Measurements from ENCODE around the gene FMC1.

Gene FMC1

GRCh38 chr7:139362981-139363380 lies 21.8 kb downstream of the FMC1 start:
- H3K4me3 ChIP-seq (ENCODE audit: low read depth, low read length): no peak overlapping the region; the same call in 1 of the 2 replicates
- no peak for TF ChIP-seq CTCF (IDR thresholded peaks at IDR 0.05; ENCODE audit: low read depth, low read length, missing control alignments)
- DNase-seq (ENCODE audit: low read depth): no peak

DNA sequence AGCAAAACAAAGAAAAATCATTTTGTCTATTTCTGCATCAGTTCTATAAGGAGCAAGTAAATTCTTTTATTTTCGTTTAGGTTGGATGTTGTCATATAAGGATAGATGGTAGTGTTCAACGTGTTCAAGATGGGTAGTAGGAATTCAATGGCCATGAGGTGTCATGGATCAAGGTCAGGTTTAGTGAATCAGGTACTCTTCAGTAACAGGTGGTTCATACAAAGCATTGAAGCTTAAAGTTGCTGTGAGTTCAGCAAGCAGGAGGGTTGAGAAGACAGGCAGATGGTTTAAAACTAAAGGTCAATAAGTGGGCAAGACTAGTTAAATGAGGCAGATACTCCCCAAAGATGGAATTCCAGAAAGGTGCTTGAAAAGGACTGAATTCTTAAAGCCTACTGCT lies 24.2 kb downstream of the FMC1 start:
- DNase-seq (ENCODE audit: low read depth): no peak
- TF ChIP-seq CTCF (IDR thresholded peaks at IDR 0.05; ENCODE audit: low read depth, low read length, missing control alignments): no peak
- H3K4me3 ChIP-seq (ENCODE audit: low read depth, low read length): no peak overlapping the region

DNA sequence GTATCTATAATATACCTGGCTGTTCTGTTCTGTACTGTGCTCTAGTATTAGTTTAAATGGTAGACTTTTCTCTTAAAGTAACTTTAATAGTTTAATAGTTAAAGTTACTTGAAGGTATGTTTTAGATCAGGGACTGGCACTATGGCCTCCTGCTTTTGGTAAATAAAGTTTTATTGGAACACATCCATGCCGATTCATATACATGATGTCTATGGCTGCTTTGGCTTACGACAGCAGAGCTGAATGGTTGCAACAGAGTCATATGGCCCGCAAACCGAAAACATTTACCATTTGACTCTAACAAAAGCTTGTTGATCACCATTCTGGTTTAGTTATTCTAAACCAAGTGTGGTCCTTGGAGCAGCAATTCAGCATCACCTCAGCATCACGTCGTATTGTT lies 25.3 kb downstream of the FMC1 start:
- DNase-seq (ENCODE audit: low read depth): no peak
- no peak overlapping the region for H3K4me3 ChIP-seq (ENCODE audit: low read depth, low read length)
- TF ChIP-seq CTCF (IDR thresholded peaks at IDR 0.05; ENCODE audit: low read depth, low read length, missing control alignments): no peak

DNA sequence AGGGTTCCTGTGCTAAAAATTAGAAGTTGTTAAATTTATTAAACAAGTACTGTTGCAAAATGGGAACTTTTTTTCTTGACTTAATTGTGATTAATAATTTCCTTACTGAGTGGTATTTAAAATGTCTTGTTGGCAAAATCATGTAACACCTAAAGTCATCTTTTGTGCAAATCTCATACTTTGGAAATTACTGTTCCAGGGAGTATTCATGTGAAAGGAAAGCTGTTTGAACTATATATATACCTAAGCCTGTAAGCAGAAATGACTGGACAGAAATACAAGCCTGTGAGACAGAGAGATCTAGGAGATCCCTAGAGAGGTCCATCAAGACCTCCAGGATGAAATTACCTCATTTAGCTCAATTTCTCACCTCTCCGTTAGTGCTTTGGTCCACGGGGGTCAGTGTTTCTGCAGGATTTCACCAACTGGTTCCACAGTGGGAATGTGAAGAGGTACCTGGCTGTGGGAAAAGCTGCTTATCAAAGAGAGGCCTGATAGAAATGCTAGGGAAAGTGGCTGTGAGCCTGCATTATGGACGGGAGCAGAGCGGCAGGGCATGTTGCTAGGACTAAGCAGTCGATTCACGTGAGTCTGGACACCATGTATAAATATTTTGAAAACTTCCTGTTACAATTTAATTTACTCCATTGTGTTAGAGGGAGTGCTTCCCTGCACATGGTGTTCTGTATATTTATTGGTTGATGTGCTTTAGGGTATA lies 26.5 kb downstream of the FMC1 start:
- TF ChIP-seq CTCF (IDR thresholded peaks at IDR 0.05; ENCODE audit: low read depth, low read length, missing control alignments): no peak
- DNase-seq (ENCODE audit: low read depth): no peak
- H3K4me3 ChIP-seq (ENCODE audit: low read depth, low read length): no peak overlapping the region

DNA sequence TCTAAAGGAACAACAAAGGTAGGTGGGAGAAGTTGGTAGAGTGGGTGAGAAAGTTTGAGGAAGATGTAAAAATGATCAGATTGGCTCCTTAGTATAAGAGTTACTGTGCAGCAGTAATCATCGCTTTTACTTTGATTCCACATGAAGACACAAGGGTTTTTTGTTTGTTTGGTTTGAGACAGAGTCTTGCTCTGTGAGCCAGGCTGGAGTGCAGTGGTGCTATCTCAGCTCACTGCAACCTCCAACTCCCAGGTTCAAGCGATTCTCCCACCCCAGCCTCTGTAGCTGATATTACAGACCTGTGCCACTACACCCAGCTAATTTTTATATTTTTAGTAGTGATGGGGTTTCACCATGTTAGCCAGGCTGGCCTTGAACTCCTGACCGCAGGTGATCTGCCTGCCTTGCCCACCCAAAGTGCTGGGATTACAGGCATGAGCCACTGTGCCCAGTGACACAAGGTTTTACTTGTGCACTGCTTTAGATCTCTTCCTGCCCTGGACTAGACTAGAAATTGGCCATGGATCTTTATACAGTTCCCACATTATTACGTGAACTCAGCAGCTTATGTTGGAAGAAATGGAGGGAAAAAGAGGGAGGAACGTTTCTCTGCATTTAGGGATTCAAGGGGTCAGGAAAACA lies 29.3 kb downstream of the FMC1 start:
- no peak overlapping the region for H3K4me3 ChIP-seq (ENCODE audit: low read depth, low read length)
- TF ChIP-seq CTCF (IDR thresholded peaks at IDR 0.05; ENCODE audit: low read depth, low read length, missing control alignments): no peak
- no peak for DNase-seq (ENCODE audit: low read depth)

- H3K4me3 ChIP-seq (ENCODE audit: low read depth, low read length): no peak overlapping the region
- DNase-seq (ENCODE audit: low read depth): no peak
- TF ChIP-seq CTCF (IDR thresholded peaks at IDR 0.05; ENCODE audit: low read depth, low read length, missing control alignments): no peak
These were observed 29.8 kb downstream of the FMC1 start for GRCh38 chr7:139370943-139371313.

DNA sequence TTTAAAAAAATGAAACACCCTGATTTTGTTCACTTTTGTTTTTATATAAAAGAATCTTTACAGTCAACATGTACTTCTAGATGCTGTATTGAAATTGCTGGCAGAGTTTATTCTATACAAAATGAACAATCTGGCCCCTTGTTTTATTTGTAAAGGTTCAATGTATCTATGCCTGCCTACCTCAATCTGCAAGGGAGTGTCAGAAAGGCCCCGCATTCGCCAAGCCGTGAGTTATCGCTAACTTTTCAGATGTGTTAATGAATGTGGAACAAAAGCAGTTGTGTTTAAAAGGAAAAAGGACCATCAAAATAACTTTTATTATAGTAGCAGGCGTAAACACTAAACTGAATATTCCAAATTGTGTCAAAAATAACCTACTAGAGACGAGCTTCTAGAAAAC lies 33.1 kb downstream of the FMC1 start:
- no peak overlapping the region for H3K4me3 ChIP-seq (ENCODE audit: low read depth, low read length)
- no peak for TF ChIP-seq CTCF (IDR thresholded peaks at IDR 0.05; ENCODE audit: low read depth, low read length, missing control alignments)
- DNase-seq (ENCODE audit: low read depth): no peak

Data from GM12864 (cell line).